ENCODE data around the gene COL17A1.

COL17A1 gene

DNA sequence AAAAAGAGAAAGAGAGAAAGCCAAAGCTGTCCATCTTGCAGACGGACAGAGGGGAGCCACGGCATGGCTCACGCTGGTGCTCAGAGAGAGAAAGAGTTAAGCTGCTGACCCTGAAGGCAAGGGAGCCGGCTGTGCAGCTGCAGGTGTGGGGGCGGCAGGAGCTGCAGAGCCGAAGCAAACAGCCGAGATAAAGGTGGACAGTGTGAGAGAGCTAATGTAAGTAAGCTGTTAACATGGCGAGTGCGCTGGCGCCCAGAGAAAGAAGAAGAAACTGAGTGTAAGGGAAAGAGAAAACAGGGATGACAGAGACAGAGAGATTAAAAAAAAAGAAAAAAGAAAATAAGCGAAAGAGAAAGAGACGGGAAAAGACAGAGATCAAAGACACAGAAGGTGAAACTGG lies 18.2 kb downstream of the COL17A1 start:
- H3K27ac ChIP-seq (ENCODE audit: low read length): no peak overlapping the region
- TF ChIP-seq EZH2phosphoT487 (IDR thresholded peaks at IDR 0.05; ENCODE audit: low read length) (no peak), EZH2 (optimal IDR thresholded peaks at IDR 0.05; ENCODE audit: low read depth, low read length) (no peak)
- TF ChIP-seq, protein P1, sequence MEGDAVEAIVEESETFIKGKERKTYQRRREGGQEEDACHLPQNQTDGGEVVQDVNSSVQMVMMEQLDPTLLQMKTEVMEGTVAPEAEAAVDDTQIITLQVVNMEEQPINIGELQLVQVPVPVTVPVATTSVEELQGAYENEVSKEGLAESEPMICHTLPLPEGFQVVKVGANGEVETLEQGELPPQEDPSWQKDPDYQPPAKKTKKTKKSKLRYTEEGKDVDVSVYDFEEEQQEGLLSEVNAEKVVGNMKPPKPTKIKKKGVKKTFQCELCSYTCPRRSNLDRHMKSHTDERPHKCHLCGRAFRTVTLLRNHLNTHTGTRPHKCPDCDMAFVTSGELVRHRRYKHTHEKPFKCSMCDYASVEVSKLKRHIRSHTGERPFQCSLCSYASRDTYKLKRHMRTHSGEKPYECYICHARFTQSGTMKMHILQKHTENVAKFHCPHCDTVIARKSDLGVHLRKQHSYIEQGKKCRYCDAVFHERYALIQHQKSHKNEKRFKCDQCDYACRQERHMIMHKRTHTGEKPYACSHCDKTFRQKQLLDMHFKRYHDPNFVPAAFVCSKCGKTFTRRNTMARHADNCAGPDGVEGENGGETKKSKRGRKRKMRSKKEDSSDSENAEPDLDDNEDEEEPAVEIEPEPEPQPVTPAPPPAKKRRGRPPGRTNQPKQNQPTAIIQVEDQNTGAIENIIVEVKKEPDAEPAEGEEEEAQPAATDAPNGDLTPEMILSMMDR (IDR thresholded peaks at IDR 0.05; ENCODE audit: low read length): no peak
- H3K4me1 ChIP-seq (ENCODE audit: low read length): no peaks in the 10 kb centered on the region
- no peak overlapping the region for H3K4me3 ChIP-seq (ENCODE audit: low read length)
- H3K36me3 ChIP-seq (replicated peaks; ENCODE audit: insufficient read depth, low read length): no peaks in the 10 kb centered on the region
- H3K9ac ChIP-seq (ENCODE audit: low read length): no peak overlapping the region
- H3K9me2 ChIP-seq (replicated peaks; ENCODE audit: insufficient read depth, low read length): no peaks in the 10 kb centered on the region
- H4K20me1 ChIP-seq (ENCODE audit: insufficient read depth, low read length): no peaks in the 10 kb centered on the region
- H3K27me3 ChIP-seq (replicated peaks; ENCODE audit: insufficient read depth, low read length): no peaks in the 10 kb centered on the region
- H3K9me3 ChIP-seq (replicated peaks; ENCODE audit: insufficient read depth, low read length): no peaks in the 10 kb centered on the region
- no peak overlapping the region for H3K4me2 ChIP-seq (ENCODE audit: low read depth, low read length)
- DNase-seq: no peak
- H3F3A ChIP-seq (ENCODE audit: insufficient read depth, low read length): no peaks in the 10 kb centered on the region
- no peaks in the 10 kb centered on the region for H3K79me2 ChIP-seq (ENCODE audit: low read length)
- H2AFZ ChIP-seq (ENCODE audit: low read length): no peak overlapping the region

DNA sequence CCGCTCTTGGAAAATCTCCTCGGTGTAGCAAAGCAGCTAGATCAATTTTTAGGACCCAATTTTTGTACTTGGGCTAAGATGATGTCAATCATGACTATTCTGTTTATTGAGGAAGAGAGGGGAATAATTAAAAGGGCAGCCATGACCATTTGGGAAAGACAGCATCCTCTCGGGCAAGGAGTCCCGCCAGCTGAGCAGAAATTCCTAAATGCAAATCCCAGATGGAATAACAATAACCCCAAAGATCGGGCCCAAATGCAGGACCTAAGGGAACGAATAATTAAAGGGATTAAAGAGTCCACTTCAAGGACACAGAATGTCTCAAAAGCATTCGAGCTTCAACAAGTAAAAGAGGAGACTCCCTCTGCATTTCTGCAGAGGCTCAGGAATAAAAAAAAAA lies 18.7 kb downstream of the COL17A1 start:
- Histone ChIP-seq H4K20me1 (ENCODE audit: insufficient read depth, low read length) (no peaks in the 10 kb centered on the region), H3K4me3 (ENCODE audit: low read length) (no peak overlapping the region), H3K9me3 (replicated peaks; ENCODE audit: insufficient read depth, low read length) (no peaks in the 10 kb centered on the region), H3F3A (ENCODE audit: insufficient read depth, low read length) (no peaks in the 10 kb centered on the region), H3K9me2 (replicated peaks; ENCODE audit: insufficient read depth, low read length) (no peaks in the 10 kb centered on the region), H3K27ac (ENCODE audit: low read length) (no peak overlapping the region), H3K4me1 (ENCODE audit: low read length) (no peaks in the 10 kb centered on the region), H3K27me3 (replicated peaks; ENCODE audit: insufficient read depth, low read length) (no peaks in the 10 kb centered on the region), H3K4me2 (ENCODE audit: low read depth, low read length) (no peak overlapping the region), H2AFZ (ENCODE audit: low read length) (no peak overlapping the region), H3K36me3 (replicated peaks; ENCODE audit: insufficient read depth, low read length) (no peaks in the 10 kb centered on the region), H3K9ac (ENCODE audit: low read length) (no peak overlapping the region), H3K79me2 (ENCODE audit: low read length) (no peaks in the 10 kb centered on the region)
- no peak for TF ChIP-seq EZH2 (optimal IDR thresholded peaks at IDR 0.05; ENCODE audit: low read depth, low read length)
- TF ChIP-seq, protein P1 (IDR thresholded peaks at IDR 0.05; ENCODE audit: low read length): no peak
- TF ChIP-seq EZH2phosphoT487 (IDR thresholded peaks at IDR 0.05; ENCODE audit: low read length): no peak
- DNase-seq: no peak

DNA sequence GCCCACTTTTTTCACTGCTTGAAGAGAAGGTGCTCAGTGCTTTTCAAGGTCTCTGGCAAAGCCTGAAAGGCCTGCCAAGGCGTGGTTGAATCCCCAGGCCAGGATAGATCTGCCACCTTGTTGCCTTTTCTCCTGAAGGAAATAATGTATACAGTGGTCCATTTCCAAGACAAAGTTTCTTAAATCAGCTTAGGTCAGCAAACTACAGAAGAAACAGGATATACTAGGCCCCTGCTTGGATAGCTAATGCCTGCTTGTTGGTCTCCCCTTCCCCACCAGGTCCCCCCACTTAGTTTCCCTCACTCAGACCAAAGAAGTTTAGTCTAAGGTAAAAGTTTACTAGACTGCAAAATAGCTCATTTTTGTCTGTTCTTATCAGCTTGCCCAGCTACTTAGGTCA lies 19.9 kb downstream of the COL17A1 start:
- H3K9me3 ChIP-seq (replicated peaks; ENCODE audit: insufficient read depth, low read length): no peaks in the 10 kb centered on the region
- DNase-seq: no peak
- H3K4me2 ChIP-seq (ENCODE audit: low read depth, low read length): no peak overlapping the region
- no peak overlapping the region for H3K4me3 ChIP-seq (ENCODE audit: low read length)
- no peak for TF ChIP-seq EZH2 (optimal IDR thresholded peaks at IDR 0.05; ENCODE audit: low read depth, low read length)
- TF ChIP-seq, protein P1 (IDR thresholded peaks at IDR 0.05; ENCODE audit: low read length): no peak
- no peaks in the 10 kb centered on the region for H3F3A ChIP-seq (ENCODE audit: insufficient read depth, low read length)
- H3K4me1 ChIP-seq (ENCODE audit: low read length): no peaks in the 10 kb centered on the region
- no peaks in the 10 kb centered on the region for H3K27me3 ChIP-seq (replicated peaks; ENCODE audit: insufficient read depth, low read length)
- H3K9ac ChIP-seq (ENCODE audit: low read length): no peak overlapping the region
- no peak overlapping the region for H2AFZ ChIP-seq (ENCODE audit: low read length)
- H3K36me3 ChIP-seq (replicated peaks; ENCODE audit: insufficient read depth, low read length): no peaks in the 10 kb centered on the region
- H3K79me2 ChIP-seq (ENCODE audit: low read length): no peaks in the 10 kb centered on the region
- H4K20me1 ChIP-seq (ENCODE audit: insufficient read depth, low read length): no peaks in the 10 kb centered on the region
- no peaks in the 10 kb centered on the region for H3K9me2 ChIP-seq (replicated peaks; ENCODE audit: insufficient read depth, low read length)
- no peak overlapping the region for H3K27ac ChIP-seq (ENCODE audit: low read length)

Data from MM.1S (cell line).